GM23338 (cell line): ENCODE data around the gene MAMSTR.

Experiments
- EZH2 ChIP-seq: fragments of 200-600 bp; sonication (generic); IDR thresholded peaks from one replicate; pipeline ENCODE4 v1.8.0; 2017; ENCODE audit warnings: antibody characterized with exemption, mild to moderate bottlenecking, low read depth; ENCODE audit not compliant: unreplicated experiment
- JUNB ChIP-seq: IDR thresholded peaks from one replicate; pipeline ENCODE4 v1.6.1; 2016; ENCODE audit warnings: antibody characterized with exemption; ENCODE audit not compliant: unreplicated experiment
- TF ChIP-seq, protein P1 (sequence below): IDR thresholded peaks from one replicate; pipeline ENCODE4 v1.6.1; 2018; ENCODE audit warnings: antibody characterized with exemption; ENCODE audit not compliant: unreplicated experiment

GRCh38 chr19:48746110-48746509 is 26.6 kb upstream of the MAMSTR start:
- TF ChIP-seq JUNB (no peak), EZH2 (no peak)
- TF ChIP-seq, protein P1, sequence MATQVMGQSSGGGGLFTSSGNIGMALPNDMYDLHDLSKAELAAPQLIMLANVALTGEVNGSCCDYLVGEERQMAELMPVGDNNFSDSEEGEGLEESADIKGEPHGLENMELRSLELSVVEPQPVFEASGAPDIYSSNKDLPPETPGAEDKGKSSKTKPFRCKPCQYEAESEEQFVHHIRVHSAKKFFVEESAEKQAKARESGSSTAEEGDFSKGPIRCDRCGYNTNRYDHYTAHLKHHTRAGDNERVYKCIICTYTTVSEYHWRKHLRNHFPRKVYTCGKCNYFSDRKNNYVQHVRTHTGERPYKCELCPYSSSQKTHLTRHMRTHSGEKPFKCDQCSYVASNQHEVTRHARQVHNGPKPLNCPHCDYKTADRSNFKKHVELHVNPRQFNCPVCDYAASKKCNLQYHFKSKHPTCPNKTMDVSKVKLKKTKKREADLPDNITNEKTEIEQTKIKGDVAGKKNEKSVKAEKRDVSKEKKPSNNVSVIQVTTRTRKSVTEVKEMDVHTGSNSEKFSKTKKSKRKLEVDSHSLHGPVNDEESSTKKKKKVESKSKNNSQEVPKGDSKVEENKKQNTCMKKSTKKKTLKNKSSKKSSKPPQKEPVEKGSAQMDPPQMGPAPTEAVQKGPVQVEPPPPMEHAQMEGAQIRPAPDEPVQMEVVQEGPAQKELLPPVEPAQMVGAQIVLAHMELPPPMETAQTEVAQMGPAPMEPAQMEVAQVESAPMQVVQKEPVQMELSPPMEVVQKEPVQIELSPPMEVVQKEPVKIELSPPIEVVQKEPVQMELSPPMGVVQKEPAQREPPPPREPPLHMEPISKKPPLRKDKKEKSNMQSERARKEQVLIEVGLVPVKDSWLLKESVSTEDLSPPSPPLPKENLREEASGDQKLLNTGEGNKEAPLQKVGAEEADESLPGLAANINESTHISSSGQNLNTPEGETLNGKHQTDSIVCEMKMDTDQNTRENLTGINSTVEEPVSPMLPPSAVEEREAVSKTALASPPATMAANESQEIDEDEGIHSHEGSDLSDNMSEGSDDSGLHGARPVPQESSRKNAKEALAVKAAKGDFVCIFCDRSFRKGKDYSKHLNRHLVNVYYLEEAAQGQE, result no peak
